NCI-H146 (cell line): ENCODE measurements around the gene LEMD3.
"Not testable (repeated sequence)": the region's sequence is repeated elsewhere in the genome, so short reads cannot be mapped to it uniquely, and the experiment has no call there.

Experiments used
- DNase-seq: peaks from one replicate; lab custom pipeline; 2025; lab: John Stamatoyannopoulos, UW

LEMD3 gene

DNA sequence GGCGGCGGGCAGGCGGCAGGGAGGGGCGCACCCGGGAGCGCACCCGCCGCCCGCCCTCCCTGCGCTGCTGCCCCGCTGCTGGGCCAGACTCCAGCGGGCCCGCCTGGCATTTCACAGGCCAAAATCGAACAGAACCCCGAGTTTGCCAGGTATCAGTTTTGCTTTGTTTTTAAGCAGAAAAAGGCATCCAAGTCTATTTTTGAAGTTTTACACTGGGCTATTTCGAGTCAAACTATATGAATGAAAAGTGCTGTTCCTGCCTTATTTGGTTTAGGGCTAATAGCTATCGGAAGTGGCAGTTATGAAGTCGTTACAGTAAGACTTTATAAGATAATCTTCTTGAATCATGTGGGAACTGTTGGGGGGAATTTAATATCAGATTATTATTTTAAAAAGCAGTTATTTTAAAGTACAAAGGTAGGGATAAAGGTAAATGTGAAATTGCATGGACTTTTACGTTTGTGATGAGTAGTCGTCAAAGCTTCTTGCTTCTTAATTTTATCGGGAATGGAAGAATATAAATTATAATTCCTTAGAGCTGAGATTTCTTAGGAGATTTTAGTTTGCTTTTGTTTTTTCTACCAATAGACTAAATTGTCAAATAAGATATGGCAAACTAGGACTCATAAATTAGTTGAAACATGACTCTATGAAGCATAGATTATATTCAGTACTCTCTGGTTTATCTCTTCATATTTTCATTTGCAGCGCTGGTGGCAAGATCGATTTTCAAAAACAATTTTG, 110.2 kb downstream of the LEMD3 start:
- no peak for DNase-seq

DNA sequence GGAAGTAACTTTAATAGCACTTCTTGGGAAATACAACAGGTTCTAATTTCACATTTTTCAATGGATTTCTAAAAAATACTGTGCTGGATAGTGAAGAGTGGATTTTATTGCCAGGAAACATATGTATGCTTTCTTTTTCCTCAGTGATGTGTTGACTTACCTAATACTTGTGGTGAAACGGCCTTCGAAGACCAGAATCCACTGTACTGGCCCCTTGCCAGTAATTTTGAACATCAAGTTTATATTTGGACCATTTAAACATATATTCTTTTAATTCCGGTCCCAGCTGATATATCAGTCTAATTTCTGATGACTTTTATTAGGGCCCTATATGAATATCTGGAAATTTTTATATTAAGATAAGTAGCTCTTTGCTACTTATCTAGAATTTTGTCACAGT, 110.9 kb downstream of the LEMD3 start:
- DNase-seq = no peak

DNA sequence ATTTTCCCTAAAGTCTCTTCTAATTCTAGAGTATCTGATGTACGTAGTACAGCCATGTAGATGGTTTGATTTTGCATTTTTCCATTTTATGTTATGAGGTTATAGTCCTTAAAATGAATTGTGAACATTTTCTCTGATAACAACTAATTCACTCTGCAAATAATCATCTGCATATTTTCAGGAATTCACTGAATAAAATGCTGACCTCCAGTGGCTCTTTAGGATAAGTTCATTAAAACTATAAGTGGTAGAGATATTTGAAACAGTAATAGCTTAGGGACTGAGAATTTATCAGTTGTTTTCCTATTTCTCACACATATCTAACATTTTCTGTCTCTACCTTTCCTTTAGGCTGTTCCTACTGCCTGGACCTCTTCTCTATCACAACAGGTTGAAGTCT, 113.5 kb downstream of the LEMD3 start:
- DNase-seq = no peak

DNA sequence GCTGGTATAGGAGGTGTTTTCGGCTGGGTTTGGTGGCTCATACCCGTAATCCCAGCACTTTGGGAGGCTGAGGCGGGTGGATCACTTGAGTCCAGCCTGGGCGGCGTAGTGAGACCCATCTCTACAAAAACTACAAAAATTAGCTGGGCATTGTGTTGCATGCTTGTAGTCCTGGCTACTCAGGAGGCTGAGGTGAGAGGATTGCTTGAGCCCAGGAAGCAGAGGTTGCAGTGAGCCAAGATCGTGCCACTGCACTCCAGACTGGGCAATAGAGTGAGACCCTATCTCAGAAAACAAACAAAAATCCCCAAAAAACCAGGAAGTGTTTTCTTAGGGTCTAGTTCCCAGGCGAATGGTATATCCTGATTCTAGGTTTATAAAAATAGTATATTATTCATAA, 116.1 kb downstream of the LEMD3 start:
- DNase-seq = not testable (repeated sequence)

DNA sequence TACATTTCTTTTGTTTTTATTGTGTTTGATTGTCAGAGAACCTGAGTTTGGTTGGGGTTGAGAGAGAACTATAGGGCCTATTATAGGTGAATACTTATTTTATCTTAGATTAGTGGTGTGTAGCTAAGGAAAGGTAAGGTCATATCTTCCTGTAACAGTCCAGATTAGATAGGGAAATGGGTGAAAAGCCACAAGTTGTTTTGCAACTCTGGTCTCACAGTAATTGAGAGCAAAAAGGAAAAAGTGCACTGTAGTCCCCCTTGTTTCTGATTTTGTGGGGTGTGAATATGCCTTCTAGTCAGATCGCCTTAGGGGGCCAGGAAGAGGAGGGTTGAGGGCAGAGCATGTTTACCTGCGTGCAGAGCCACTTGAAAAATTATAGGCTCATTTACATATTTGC, 118.0 kb downstream of the LEMD3 start:
- DNase-seq = no peak

DNA sequence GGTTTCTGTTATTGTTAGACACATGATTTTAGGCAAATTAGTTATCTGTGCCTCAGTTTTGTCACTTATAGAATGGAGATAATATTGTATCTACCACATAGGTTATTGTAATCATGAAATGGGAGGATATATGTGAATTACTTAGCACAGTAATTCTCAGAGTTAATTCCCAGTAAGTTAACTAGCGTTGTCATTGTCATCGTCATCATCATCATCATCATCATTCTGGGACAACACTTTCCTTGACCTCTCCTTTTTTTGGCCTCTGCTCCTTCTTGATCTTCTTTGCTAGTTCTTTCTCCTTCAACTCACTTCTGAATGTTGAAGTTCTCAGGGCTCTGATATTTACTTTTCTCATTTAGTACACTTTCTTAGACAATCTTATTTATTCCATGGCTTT, 122.9 kb downstream of the LEMD3 start:
- DNase-seq = no peak

DNA sequence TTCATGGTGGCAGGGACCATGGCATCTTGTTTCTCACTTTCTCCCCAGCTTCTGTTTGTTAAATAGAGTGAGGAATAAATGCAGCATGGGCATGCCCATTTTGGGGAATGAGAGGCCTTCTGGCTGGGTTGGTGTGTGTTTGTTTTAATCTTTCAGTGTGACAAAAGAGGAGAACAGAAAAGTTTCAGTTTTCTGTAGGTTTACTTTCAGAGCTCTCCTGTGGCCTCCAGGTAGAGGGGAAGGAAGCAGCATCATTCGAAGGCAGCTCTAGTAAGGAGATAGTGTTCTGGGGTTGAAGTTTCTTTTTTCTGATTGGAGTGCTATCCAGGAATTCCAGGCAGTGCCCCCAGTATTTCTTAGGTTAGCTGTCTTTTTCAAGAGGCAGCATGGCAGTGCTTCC, 124.4 kb downstream of the LEMD3 start:
- DNase-seq = no peak

DNA sequence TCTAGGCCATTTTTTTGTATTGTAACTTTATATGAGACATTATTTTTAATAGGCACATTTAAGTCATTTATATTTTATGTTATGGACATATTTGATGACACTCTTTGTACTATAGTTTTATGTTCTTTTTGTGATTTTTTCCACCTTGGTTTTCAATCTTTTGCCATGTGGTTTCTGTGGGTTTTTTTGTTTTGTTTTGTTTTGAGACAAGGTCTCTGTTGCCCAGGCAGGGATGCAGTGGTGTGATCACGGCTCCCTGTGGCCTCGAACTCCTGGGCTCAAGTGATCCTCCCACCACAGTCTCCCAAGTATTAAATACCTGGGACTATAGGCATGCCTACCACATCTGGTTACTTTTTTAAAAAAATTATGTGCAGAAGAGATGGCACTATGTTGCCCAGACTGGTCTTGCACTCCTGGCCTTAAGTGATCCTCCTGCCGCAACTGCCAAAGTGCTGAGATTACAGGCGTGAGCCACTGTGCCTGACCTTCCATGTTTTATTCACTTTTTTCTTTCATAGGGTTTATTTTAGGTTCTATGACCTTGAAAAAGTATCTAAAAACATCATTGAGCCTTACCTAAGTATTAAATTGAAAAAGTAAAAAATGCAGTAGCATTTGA, 125.4 kb downstream of the LEMD3 start:
- DNase-seq = no peak

DNA sequence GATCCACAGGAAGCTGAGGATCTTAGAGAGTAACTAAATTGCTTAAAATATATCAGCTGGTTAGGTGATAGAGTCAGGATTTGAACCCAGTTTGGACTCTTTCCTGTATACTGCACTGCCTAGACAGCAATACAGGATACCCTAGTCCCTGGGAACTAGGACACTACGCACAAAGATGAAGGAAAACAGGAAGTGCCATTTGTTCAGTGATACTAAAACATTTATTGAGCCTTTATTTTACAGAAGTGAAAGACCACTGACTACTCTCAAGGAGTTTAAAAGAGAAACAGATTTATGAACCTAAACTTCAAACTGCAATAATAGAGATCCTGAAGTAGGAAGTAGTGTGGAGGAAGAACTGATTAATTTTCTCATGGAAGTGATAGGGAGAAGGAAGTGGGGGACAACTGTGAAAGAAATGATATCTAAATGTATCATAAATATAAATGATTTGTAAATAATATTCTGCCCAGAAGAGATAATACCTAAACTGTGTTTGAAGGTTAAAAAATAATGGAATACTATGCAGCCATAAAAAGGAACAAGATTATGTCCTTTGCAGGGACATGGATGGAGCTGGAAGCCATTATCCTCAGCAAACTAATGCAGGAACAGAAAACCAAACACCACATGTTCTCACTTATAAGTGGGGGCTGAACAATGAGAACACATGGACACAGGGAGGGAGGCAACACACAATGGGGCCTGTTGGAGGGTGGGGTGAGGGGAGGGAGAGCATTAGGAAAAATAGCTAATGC, 127.3 kb downstream of the LEMD3 start:
- no peak for DNase-seq
